KMS-11 (cell line): Measurements from ENCODE around the gene ASB1.

ENCODE experiments used
- H2AFZ ChIP-seq: fragments of 200-600 bp; sonication (generic); 2 replicates; pipeline ENCODE4 v1.6.1; 2016; ENCODE audit warnings: antibody characterized with exemption, mixed run types, low read depth
- H3K27ac ChIP-seq: fragments of 200-600 bp; sonication (generic); 2 replicates; pipeline ENCODE4 v1.6.1; 2016; ENCODE audit warnings: mild to moderate bottlenecking, mixed run types
- H3K27me3 ChIP-seq: fragments of 200-600 bp; sonication (generic); 2 replicates; pipeline ENCODE4 v1.6.1; 2017; ENCODE audit warnings: mild to moderate bottlenecking, low read depth, mixed run types, moderate library complexity; ENCODE audit not compliant: insufficient read depth
- H3K36me3 ChIP-seq: fragments of 200-600 bp; sonication (generic); 2 replicates; pipeline ENCODE4 v1.6.1; 2017; ENCODE audit warnings: mild to moderate bottlenecking, mixed run types; ENCODE audit not compliant: insufficient read depth
- H3K4me1 ChIP-seq: fragments of 200-600 bp; sonication (generic); 2 replicates; pipeline ENCODE4 v1.6.1; 2016; ENCODE audit warnings: mild to moderate bottlenecking, low read depth, mixed run types; ENCODE audit not compliant: poor library complexity, severe bottlenecking
- H3K4me2 ChIP-seq: fragments of 200-600 bp; sonication (generic); 2 replicates; pipeline ENCODE4 v1.7.0; 2016; ENCODE audit warnings: mild to moderate bottlenecking, mixed run types
- H3K4me3 ChIP-seq: fragments of 200-600 bp; sonication (generic); IDR thresholded peaks from 2 replicates; pipeline ENCODE4 v1.6.1; 2017; ENCODE audit warnings: low read depth, low read length, mixed read lengths; ENCODE audit not compliant: insufficient read depth
- H3K79me2 ChIP-seq: fragments of 200-600 bp; sonication (generic); 2 replicates; pipeline ENCODE4 v1.6.1; 2016; ENCODE audit warnings: low read depth, mixed run types; ENCODE audit not compliant: insufficient read depth
- H3K9ac ChIP-seq: fragments of 200-600 bp; sonication (generic); 2 replicates; pipeline ENCODE4 v1.6.1; 2016; ENCODE audit warnings: mild to moderate bottlenecking, mixed run types
- H4K20me1 ChIP-seq: fragments of 200-600 bp; sonication (generic); 2 replicates; pipeline ENCODE4 v1.6.1; 2016; ENCODE audit warnings: mild to moderate bottlenecking, mixed run types; ENCODE audit not compliant: insufficient read depth
- TF ChIP-seq, protein P1 (sequence below): fragments of 200-600 bp; sonication (generic); conservative IDR thresholded peaks from 2 replicates; pipeline ENCODE4 v1.6.1; 2017; ENCODE audit warnings: low read depth, mild to moderate bottlenecking, antibody characterized with exemption, low read length, moderate library complexity, mixed read lengths

ASB1 gene

DNA sequence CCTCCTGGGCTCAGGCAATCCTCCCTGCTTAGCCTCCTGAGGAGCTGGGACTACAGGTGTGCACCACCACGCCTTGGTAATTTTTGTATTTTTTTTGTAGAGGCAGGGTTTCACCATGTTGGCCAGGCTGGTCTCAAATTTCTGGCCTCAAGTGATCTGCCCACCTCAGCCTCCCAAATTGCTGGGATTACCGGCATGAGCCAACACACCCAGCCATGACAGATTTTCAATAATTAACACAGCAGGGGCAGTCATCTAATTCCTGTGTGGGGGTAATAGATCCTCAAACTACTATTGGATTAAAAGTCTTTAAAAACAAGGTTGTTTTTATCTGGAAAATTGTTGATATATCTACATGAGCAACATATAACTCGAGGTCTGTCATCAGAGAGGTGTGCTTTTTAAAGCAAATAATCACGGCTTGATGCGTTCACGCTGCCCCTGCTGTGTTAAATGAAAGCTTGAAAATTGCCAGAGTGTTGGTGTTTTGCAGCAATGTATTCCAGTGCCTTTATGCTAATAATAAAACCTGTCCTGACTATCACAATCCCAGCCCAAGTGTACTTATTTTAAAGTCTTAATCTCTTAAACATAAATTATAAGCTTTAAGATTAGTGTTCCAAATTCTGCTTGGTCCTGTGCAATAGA, 35.6 kb upstream of the ASB1 start:
- Histone ChIP-seq H3K36me3 (no peaks in the 10 kb centered on the region), H3K4me3 (no peak overlapping the region), H3K4me1 (no peaks in the 10 kb centered on the region), H2AFZ (no peak overlapping the region), H3K9ac (no peak overlapping the region), H3K27ac (no peak overlapping the region), H3K27me3 (no peaks in the 10 kb centered on the region), H4K20me1 (no peaks in the 10 kb centered on the region), H3K4me2 (no peak overlapping the region), H3K79me2 (no peaks in the 10 kb centered on the region)
- TF ChIP-seq, protein P1, sequence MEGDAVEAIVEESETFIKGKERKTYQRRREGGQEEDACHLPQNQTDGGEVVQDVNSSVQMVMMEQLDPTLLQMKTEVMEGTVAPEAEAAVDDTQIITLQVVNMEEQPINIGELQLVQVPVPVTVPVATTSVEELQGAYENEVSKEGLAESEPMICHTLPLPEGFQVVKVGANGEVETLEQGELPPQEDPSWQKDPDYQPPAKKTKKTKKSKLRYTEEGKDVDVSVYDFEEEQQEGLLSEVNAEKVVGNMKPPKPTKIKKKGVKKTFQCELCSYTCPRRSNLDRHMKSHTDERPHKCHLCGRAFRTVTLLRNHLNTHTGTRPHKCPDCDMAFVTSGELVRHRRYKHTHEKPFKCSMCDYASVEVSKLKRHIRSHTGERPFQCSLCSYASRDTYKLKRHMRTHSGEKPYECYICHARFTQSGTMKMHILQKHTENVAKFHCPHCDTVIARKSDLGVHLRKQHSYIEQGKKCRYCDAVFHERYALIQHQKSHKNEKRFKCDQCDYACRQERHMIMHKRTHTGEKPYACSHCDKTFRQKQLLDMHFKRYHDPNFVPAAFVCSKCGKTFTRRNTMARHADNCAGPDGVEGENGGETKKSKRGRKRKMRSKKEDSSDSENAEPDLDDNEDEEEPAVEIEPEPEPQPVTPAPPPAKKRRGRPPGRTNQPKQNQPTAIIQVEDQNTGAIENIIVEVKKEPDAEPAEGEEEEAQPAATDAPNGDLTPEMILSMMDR = no peak

DNA sequence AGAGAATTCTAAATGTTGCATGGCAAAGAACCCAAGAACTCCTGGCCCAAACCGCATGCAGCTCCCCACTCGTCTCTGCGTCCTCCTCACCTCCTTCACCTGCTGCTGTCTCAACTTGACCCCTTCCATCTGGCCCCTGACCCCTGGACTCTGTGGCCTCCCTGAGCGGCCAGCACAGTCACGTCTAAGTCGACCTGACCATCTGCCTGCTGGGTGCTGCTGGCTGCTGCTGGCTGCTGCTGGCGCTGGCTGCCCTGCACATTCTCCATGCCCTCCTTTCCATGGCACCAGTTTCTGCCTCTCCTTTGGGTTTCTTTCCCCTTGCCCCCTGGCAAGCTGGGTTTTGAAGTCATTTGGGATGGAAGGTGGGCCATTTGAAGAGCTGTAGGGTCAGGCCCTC, 30.1 kb upstream of the ASB1 start:
- no peaks in the 10 kb centered on the region for H3K79me2 ChIP-seq
- TF ChIP-seq, protein P1 = no peak
- H3K9ac ChIP-seq = no peak overlapping the region
- H3K27ac ChIP-seq = no peak overlapping the region
- no peaks in the 10 kb centered on the region for H4K20me1 ChIP-seq
- H3K36me3 ChIP-seq = no peaks in the 10 kb centered on the region
- no peaks in the 10 kb centered on the region for H3K4me1 ChIP-seq
- no peak overlapping the region for H2AFZ ChIP-seq
- H3K27me3 ChIP-seq = no peaks in the 10 kb centered on the region
- no peak overlapping the region for H3K4me3 ChIP-seq
- no peak overlapping the region for H3K4me2 ChIP-seq

DNA sequence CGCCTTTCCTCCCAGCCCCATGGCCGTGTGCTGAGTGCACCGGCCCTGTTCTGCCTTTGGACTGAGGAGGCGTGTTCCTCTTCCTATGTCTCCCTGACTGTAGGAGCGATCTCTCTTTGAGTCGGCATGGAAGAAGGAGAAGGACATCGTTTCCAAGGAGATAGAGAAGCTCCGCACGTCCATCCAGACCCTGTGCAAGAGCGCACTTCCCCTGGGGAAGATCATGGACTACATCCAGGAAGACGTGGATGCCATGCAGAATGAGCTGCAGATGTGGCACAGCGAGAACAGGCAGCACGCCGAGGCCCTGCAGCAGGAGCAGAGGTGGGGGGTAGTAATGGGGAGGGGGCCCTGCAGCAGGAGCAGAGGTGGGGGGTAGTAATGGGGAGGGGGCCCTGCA, 29.4 kb upstream of the ASB1 start:
- Histone ChIP-seq H3K4me2 (no peak overlapping the region), H3K4me1 (no peaks in the 10 kb centered on the region), H3K27me3 (no peaks in the 10 kb centered on the region), H3K4me3 (no peak overlapping the region), H3K27ac (no peak overlapping the region), H3K9ac (no peak overlapping the region), H3K36me3 (no peaks in the 10 kb centered on the region), H4K20me1 (no peaks in the 10 kb centered on the region), H3K79me2 (no peaks in the 10 kb centered on the region), H2AFZ (no peak overlapping the region)
- TF ChIP-seq, protein P1 = no peak

DNA sequence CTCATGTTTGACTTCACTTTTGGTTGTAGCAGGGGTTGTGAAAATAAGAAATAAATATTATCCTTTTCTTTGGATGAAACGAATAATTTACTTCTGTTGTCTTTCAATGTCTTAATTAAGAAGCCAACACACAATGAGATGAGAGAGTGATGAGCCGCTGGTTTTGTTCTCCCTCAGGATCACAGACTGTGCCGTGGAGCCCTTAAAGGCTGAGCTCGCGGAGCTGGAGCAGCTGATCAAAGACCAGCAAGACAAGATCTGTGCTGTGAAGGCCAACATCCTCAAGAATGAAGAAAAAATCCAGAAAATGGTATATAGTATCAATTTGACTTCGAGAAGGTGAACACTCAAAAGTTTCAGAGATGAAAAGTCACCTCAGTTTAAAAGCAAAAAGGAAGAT, 28.1 kb upstream of the ASB1 start:
- TF ChIP-seq, protein P1 = no peak
- no peak overlapping the region for H3K4me3 ChIP-seq
- no peak overlapping the region for H2AFZ ChIP-seq
- H3K27ac ChIP-seq = no peak overlapping the region
- H3K27me3 ChIP-seq = no peaks in the 10 kb centered on the region
- H3K79me2 ChIP-seq = no peaks in the 10 kb centered on the region
- H3K4me2 ChIP-seq = no peak overlapping the region
- no peaks in the 10 kb centered on the region for H3K4me1 ChIP-seq
- H4K20me1 ChIP-seq = no peaks in the 10 kb centered on the region
- H3K9ac ChIP-seq = no peak overlapping the region
- H3K36me3 ChIP-seq = no peaks in the 10 kb centered on the region
